ENCODE data around the gene DCHS1.

The DCHS1 gene

DNA sequence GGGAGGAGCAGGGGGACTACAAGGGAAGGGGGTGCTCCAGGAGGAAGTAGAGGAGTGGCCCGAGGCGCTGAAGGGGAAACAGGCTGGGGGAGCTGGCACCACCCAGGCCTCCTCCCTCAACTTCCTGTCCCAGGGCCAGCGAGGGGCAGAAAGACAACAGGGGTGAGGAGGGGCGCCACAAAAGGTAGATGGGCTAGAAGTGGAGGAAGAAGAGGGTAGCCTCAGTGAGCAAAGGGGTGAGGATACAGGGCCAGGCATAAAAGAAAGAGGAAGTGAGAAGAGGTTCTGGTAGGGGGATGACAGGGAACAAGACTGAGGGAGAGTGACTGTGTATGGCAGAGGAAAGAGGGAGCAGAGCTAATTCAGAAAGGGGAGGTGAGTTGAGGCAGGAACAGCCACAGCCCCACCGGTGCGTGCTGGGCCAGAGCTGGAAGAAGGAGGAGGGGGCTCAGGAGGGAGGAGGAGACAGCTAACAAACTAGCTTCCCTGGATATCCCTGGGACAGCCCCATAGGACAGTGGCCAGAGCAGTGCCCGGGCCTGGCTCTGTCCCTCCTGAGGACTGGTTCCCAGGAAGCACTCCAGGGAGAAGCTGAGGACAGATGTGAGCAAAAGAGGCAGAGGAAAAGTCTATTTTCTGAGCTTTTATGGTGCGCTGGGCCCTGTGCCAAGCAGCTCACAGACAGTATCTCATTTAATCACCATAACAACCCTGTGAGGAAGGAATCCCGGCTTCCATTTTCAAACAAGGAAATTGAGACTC lies 8.5 kb downstream of the DCHS1 start:
- in situ Hi-C loops (cut with HindIII; ENCODE audit: low sequenced_read_pairs): no loop called here

GRCh38 chr11:6646576-6646917 lies 9.1 kb downstream of the DCHS1 start:
- in situ Hi-C loops (cut with HindIII; ENCODE audit: low sequenced_read_pairs): no loop called here

DNA sequence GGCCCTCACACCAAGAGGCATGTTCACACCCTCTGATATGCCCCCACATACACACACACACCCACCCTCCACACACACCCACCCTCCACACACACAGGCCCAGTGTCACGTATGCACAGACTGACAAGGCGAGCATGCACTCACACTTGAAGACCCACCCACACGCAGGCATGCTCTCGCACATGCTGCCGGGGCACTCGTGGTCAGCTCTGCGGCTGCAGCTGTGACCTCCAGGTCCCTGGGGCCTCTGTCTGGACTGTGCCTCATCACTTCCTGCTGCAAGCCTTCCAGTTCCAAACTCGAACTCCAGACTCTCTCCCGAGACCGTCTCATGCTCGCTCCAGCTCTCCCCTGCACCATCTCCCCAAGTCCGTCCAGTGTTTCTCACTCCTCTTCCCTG lies 9.5 kb downstream of the DCHS1 start:
- in situ Hi-C loops (cut with HindIII; ENCODE audit: low sequenced_read_pairs): no loop called here

GRCh38 chr11:6642957-6643356 lies 12.7 kb downstream of the DCHS1 start:
- in situ Hi-C loops (cut with HindIII; ENCODE audit: low sequenced_read_pairs): no loop called here

- in situ Hi-C loops (cut with HindIII; ENCODE audit: low sequenced_read_pairs): no loop called here
Measured at GRCh38 chr11:6640985-6641701, 14.5 kb downstream of the DCHS1 start.

- in situ Hi-C loops (cut with HindIII; ENCODE audit: low sequenced_read_pairs): no loop called here
Measured at GRCh38 chr11:6640036-6640984, 15.3 kb downstream of the DCHS1 start.

GRCh38 chr11:6638429-6638828 lies 17.2 kb downstream of the DCHS1 start:
- in situ Hi-C loops (cut with HindIII; ENCODE audit: low sequenced_read_pairs): no loop called here

GRCh38 chr11:6637871-6638270 lies 17.7 kb downstream of the DCHS1 start:
- in situ Hi-C loops (cut with HindIII; ENCODE audit: low sequenced_read_pairs): no loop called here

DNA sequence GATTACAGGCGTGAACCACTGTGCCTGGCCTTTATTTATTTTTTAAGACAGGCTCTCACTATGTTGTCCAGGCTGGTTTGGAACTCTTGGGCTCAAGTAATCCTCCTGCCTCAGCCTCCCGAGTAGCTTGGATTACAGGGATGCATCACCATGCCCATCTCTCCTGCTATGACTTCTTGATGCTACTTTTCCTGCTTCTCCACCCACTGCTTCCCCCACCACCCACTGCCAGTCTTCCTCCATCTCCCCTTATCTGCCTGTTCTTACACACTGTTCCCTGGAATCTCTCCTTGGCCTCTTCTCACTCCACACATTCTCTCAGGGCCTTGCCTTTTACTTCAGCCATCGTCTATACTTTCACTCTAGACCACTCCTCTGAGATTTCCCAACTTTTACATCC lies 19.1 kb downstream of the DCHS1 start:
- in situ Hi-C loops (cut with HindIII; ENCODE audit: low sequenced_read_pairs): no loop called here

DNA sequence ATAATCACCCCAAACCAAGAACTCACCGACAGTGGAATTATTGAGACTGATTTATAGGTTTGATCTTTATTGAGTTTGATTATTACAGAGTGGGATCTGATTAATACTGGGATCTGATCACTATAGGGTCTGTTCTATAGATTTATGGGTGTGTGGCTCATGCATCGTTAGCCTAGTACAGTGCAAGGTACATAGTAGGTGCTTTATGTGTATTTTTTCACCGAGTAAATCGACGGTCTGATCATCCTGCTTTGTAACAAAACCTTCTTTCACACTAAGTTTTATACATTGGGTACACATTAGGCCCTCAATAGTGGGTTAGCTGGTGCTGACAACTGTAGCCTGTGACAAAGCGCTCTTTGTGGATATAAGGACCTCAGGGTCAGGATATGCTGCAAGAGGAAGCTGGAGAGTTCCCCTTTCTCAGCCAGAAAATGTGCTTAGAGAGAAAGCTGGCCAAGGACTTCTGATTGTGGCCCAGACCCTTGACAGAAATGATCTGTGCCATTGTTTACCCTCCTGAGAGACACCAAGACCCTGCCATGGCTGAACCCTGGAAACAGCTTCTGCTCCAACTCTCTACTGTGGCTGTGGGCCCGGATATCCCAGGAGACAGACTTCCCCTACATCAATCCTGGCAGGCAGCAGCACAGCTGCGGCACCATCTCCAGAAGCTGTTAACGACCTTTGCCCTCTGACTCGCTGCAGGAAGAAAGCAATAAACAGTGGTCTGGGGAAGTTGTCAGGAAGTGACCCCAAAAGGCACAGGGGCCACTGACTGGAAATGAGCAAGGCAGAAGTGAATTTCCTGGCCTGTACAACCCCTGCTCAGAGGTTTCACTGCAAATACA lies 20.3 kb downstream of the DCHS1 start:
- in situ Hi-C loops (cut with HindIII; ENCODE audit: low sequenced_read_pairs): no loop called here

- in situ Hi-C loops (cut with HindIII; ENCODE audit: low sequenced_read_pairs): no loop called here
Measured at GRCh38 chr11:6634534-6634933, 21.1 kb downstream of the DCHS1 start.

GRCh38 chr11:6633422-6634408 lies 21.9 kb downstream of the DCHS1 start:
- in situ Hi-C loops (cut with HindIII; ENCODE audit: low sequenced_read_pairs): no loop called here

- in situ Hi-C loops (cut with HindIII; ENCODE audit: low sequenced_read_pairs): no loop called here
Measured at GRCh38 chr11:6632116-6633073, 23.2 kb downstream of the DCHS1 start.

DNA sequence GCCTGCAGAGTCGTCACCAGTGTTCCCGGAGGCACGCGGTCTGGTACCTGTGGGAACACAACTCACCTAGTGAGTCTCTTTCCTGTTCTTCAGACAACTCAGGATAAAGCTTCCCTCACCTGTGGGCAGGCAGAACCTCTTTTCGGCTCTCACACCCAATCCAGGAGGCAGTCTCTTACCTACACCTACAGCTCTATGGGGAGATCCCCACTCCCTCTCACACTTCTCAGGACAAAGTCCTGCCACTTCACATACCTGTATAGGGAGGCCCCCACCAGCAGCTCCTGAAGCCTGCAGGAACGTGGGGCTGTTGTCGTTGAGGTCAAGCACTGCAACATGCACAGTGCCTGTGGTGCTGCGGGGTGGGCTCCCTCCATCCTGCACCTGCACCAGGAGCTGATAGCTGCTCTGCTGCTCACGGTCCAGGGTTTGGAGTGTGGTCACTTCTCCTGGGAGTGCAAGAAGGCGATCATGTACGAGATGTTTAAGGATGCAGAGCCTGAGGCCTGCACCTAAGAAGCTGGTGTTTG lies 24.2 kb downstream of the DCHS1 start:
- in situ Hi-C loops (cut with HindIII; ENCODE audit: low sequenced_read_pairs): no loop called here

DNA sequence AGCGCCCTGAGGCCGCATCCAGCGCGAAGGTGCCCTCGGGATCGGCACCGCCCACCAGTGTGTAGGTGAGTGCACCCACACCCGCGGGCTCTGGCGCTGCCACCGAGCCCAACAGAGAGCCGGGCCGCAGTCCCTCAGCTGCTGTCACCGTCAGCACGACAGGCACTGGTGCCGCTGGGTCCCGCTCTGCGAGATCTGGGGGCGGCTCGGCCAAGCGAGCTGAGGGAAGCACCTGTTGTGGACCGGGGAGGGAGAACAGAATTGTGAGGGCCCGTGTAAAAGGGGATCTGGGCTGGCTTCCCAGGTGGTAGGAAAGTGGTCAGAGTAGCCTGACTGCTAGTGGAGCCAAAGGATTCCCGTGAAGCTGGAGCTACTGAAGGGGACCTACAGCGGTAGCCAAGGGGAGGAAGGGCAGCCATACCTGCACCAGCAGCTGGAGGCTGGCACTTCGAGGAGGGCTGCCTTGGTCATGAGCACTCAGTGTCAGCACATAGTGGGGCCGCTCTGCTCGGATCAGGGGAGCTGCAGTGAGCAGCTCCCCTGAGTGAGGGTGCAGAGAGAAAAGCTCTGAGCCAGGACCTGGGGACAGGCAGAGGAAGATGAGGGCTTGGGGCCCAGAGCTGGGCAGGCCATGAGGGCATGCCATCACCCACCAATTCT lies 24.8 kb downstream of the DCHS1 start:
- in situ Hi-C loops (cut with HindIII; ENCODE audit: low sequenced_read_pairs): no loop called here

- in situ Hi-C loops (cut with HindIII; ENCODE audit: low sequenced_read_pairs): no loop called here
Measured at GRCh38 chr11:6629892-6630631, 25.5 kb downstream of the DCHS1 start.

- in situ Hi-C loops (cut with HindIII; ENCODE audit: low sequenced_read_pairs): no loop called here
Measured at GRCh38 chr11:6629573-6629891, 26.1 kb downstream of the DCHS1 start.

Data from endothelial cell of hepatic sinusoid (primary cell).